Right renal cortex interstitium (tissue), 3 donors: ENCODE data around the gene DYRK3. TPM values are rescaled to one million over a fixed set of nuclear protein-coding genes. Genes with fewer than 3 reads are reported as not detected.

Source experiments
- DNase-seq, 3 donors: peaks; one replicate each; pipeline ENCODE4 v3.0.0-alpha.2; 2013; ENCODE audit warnings: low read depth in 3 of 3, low spot score in 2 of 3
- polyA plus RNA-seq, 3 donors: library from polyadenylated mRNA; unstranded; fragments of 120-200 nt; gene quantifications; one replicate each; pipeline ENCODE4 v1.2.1, GENCODE V29; 2013; ENCODE audit not compliant: insufficient read length in 3 of 3

Gene DYRK3
- polyA plus RNA-seq, 3 donors: 8.5 to 9.7 (median 8.8) TPM

GRCh38 chr1:206681359-206681758, 46.0 kb downstream of the DYRK3 start:
- DNase-seq: no peak

GRCh38 chr1:206682111-206682510, 46.8 kb downstream of the DYRK3 start:
- DNase-seq: no peak

DNA sequence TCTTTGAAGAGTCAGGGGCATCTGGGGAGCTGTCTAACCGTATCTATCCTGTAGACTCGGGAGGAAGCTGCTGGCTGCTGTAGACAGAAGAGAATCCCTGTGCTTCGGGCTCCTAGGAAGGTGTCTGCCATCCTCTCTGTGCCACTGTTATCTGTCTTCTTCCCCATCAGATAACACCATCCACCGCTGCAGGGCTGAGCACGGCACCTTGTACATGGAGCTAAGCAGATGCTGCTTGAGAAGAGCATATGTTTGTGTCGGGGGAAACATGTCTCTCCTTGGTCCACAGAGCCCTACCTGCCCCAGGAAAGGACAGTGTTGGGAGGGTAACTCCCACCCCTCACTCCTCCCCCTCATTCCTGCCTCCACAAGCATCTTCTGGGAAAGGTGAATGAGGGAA, 48.0 kb downstream of the DYRK3 start:
- no peak for DNase-seq

DNA sequence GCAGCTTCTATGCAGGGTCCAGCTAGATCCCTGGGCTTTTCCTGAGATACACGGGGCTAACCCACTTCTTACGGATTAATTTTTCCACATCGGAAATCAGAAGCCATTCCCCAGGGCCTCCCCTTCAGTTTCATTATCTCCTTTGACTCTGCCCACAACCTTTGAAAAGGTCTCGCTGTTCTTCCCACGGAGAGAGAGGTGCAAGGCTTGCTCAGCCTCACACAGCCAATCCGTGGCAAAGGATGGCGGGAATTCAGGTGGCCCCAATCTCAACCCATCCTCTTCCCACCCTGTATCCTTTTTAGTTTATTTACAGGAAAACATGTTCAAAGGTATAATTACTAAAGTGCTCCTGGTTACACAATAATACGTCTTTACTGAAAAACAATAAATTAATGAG, 48.7 kb downstream of the DYRK3 start:
- DNase-seq: no peak

DNA sequence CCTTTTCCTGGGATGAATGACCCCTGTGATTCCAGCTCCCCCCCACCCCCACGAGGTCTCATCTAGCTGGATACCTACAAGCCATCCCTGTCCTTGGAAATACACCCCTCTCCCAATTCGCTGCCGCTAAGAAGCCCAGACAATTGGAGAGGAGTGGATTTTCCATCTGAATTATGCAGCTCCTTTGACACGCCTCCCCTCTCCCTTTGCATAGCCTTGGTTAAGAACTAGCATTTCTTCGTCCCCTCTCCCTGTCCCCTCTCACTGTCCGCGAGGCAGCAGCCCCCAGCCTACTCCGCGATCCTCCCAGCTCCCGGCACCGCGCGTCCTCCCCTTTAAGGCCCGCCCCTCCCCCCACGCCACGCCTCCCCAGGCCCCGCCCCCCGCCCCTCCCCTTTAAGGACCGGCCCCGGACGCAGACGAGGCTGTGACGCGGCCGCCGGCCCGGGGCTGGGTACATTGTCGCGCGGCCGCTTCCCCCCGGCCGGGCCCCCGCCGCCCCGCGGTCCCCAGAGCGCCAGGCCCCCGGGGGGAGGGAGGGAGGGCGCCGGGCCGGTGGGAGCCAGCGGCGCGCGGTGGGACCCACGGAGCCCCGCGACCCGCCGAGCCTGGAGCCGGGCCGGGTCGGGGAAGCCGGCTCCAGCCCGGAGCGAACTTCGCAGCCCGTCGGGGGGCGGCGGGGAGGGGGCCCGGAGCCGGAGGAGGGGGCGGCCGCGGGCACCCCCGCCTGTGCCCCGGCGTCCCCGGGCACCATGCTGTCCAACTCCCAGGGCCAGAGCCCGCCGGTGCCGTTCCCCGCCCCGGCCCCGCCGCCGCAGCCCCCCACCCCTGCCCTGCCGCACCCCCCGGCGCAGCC, 49.4 kb downstream of the DYRK3 start, which contains the start of gene MAPKAPK2:
TSS of gene MAPKAPK2 (plus strand) at position 428 of the 856 bp plus-strand sequence. CDS start at position 753, 325 bp downstream.
- DNase-seq: no peak

- DNase-seq: no peak
Observed at GRCh38 chr1:206685334-206685768, 50.0 kb downstream of the DYRK3 start.

DNA sequence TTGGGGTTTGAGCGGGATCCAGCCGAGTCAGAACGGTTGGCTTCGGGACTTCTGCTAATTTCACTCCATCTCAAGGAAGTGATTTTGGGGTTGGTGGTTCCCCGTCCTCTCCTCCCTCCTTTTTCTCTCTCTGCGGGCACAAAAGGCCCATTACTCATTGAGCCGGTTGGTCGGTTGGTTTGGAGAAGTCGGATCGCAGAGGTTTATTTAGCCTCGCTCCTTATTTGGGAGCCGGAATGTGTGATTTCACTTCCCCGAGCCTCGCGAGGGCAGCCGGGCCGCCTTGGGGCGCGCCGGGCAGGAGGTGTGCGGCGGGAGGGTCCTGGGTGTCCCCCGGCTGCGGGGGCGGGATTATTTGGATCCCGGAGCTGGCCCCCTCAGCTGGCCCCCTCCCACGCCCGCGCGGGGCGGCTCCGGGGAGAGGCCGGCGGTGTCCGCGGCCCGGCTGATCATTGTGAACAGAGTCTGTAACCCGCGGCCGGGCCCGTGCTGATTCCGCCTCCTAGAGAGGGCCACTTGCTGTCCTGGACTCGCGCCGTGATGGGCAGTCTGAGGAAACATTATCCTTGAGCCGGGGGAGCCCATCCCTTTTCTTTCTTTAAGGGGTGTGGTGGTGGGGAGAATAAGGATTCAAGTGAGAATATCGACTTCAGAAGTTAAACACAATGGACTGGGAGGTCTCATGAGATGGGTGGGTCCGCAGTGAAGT, 50.6 kb downstream of the DYRK3 start:
- DNase-seq: peak in 1 of 3 donors; percentile 47

DNA sequence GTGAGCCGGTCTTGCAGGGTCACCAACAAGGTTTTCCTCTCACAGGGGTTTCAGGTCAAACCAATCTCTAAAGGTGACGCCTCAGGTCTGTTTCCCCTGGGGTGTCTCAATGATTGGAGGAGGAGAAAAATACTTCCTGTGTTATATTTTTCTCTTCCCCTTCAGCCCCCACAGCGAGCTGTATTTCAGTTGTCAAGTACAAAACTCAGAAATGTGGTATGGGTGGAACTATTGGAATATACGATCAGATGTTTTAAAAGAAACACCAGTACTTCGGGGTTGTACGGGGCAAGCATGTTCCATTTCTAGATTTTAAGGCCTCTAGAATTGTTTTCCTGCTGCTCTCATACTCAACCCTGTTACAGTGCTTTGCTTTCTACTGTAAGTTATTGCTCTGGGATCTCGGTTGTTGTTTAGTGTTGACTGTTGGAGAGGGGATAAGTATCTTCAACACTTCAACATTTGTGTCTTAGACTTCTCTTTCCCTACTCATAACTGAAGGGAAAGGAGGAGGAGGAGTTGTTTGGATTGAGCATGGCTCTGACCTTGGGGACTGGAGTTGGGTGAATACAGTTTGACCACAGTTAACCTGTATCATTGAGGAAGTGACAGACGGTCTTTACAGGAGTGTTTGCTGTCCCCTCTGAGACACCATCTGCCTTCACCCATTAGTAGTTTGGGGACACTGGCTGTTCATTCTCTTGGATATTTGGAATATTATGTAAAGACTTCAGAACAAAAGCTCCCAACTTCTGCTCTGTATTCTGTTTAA, 51.3 kb downstream of the DYRK3 start:
- no peak for DNase-seq

DNA sequence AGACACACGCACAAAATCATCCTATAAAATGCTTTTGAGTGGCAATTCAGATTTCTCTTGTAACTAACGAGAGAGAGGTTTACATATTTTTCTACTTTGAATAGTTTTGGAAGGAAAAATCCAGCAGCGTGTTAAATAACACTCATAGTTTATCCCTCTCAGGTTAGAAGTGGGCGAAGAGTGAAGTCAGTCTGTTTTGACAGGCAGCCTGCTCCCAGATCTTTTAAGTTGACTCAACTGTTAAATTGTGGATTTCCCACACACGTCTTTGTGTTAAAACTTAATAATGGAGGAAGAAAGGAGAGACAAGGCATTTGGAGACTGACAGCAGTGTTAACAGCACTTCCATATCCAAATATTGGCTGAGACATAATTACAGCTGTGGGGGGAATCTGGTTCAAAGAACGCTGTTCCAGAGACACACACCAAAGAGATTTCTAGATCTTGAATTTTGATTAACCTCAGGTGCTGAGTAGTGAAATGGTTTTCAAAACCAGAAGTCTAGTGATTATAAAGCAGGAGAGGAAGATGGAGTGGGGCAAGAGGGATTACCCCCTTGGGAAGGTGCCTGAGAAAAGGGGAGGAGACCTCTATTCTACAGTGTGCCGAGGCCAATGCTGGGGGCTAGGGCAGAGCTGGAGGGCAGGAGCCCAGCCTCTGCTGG, 52.0 kb downstream of the DYRK3 start:
- DNase-seq: no peak

- DNase-seq: no peak
Observed at GRCh38 chr1:206687915-206688442, 52.6 kb downstream of the DYRK3 start.

DNA sequence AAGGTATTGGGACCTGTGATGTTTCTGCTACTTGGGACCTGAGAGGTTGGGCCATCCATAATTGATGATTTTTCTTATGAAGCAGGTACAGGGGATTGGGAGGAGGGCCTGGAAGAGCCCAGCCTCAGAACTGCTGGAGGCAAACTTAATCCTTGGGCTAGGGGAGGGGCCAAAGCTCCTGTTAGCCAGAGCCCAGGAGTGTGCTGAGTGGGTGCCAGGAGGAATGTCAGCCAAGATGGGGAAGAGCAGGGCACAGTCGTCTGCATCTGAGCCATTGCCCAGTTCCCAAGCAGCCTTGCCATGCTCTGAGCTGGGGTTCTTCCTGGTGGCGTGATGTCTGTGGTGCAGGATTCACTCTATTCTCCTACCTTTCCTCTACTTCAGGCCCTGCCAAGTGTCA, 55.2 kb downstream of the DYRK3 start:
- DNase-seq: no peak

GRCh38 chr1:206691604-206692003, 56.3 kb downstream of the DYRK3 start:
- no peak for DNase-seq

GRCh38 chr1:206693029-206693428, 57.7 kb downstream of the DYRK3 start:
- DNase-seq: no peak

DNA sequence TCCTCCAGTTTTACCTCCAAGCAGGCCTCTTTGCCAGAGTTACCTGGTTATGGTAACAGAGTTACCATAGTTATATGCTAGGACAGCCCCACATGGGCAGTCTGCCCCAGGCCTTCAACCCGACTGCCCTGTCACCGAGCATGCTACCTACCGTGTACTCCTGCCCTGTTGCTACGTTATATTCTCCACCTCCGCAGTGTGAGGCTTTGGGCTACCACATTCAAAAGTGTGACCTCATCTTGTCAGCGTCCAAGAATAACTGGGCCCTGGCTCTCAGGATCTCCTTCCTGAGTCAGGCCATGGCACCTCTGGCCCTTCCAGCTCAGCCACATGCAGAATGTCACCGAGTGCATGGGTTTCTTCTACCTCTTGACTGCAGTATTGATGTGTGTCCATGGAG, 58.3 kb downstream of the DYRK3 start:
- no peak for DNase-seq

DNA sequence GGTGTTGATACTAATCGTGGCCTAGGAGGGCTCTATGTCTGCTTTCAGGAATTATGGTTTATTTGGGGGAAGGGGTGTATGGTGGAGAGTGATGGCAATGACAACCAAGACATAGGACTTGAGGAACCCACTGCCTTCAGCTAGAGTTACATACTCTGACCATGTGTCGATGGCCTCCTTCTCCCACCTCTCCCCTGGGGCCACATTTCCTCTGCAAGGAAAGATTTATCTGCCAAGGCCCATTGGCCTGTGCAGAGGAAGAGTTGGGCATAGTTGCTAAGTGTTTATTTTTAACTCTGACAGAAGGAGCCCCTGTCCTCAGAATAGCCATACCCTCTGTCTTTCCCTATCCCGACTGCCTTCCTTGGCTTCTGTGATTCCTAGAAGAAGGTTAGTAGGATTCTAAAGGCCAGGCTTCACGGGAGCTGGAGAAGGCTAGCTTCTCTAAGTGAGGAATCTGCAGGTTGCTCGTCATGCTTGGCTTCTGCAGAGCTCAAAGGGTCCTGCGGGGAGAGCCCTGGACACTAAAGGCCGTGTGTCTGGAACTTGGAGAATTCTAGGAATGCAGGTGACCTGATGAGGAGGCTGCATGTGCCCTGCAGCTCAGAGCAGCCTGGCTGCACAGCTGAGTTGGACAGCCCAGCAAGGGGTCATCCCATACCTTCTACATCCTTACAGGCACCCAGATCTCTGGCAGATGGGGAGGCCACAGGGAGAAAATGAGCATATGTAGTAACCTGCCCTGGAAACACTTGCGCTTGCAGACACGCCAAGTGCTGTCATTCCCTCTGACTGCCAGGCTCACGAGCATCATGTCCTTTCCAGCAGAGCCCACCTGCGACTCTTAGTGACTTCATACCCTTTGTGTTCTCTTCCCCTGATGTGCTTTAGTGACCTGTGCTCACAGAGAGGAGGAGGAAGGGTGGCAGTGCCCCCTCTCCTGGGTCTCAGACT, 59.1 kb downstream of the DYRK3 start:
- DNase-seq: no peak

GRCh38 chr1:206695733-206696132, 60.4 kb downstream of the DYRK3 start:
- no peak for DNase-seq

DNA sequence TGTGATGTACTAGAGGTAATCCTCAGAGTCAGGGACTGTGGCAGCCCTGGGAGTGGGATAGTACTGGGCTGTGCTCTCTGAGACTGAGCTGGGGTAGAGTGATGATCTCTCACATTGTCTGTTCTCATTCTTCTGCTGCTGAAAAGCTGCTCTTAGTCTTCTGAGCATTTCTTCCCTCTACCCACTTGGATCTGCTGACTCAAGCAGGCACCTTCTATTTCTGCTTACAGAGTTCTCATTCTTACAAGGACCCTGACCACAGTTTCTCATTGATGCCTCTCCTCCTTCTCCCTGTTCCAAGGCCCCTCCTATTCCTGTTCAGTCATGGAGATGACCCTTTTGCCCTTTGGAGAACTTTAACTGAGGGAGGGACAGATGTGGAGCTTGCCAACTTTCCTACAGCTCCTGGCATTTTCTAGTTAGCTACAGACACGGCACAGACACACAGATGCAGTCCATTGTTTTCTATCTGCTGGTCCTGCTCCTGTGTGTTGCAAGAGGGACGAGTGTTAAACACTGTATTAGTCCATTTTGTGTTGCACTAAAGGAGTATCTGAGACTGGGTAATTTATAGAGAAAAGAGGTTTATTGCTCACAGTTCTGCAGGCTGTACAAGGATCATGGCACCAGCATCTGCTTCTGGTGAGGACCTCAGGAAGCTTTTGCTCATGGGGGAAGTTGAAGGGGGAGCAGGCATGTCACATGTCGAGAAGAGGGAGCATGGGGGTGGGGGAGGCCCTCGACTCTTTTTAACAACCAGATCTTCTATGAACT, 61.7 kb downstream of the DYRK3 start:
- DNase-seq: no peak

DNA sequence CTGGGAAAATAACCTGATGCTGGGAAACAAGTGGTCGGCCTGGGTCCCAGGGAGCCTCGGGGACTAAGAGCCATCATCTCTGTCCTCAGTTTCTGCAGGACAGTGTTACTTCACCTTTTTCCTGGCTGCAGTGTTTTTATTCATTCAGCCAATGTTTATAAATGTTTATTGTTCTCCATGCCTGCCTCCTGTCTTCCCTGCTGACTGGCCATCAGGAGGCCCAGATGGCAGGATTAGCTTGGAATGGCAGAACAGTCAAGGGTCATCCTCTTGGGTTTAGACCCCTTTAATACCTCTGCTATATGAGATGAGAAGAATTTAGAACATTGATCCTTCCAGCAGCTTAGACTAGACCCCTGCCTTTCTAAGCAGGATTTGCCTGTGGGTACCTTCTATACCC, 62.7 kb downstream of the DYRK3 start:
- no peak for DNase-seq
